NOMO-1 treated with dmso at 0.1 percent for 144 hours (cell line): ENCODE measurements around the gene DENND1C.
"Not testable (repeated sequence)": the region's sequence is repeated elsewhere in the genome, so short reads cannot be mapped to it uniquely, and the experiment has no call there.

ENCODE experiments used
- DNase-seq: peaks from one replicate; lab custom pipeline; 2025; ENCODE audit not compliant: unreplicated experiment; lab: John Stamatoyannopoulos, UW

DENND1C gene

GRCh38 chr19:6509118-6509971 lies 27.8 kb upstream of the DENND1C start:
- no peak for DNase-seq

- DNase-seq, result not testable (repeated sequence)
These were observed 26.6 kb upstream of the DENND1C start for GRCh38 chr19:6508028-6508771.

GRCh38 chr19:6503407-6504201 lies 22.0 kb upstream of the DENND1C start:
- no peak for DNase-seq

GRCh38 chr19:6501740-6502648 lies 20.4 kb upstream of the DENND1C start, which contains the start of gene TUBB4A:
TSS of gene TUBB4A (minus strand) at chr19:6502309. CDS start at chr19:6502212, 97 bp downstream.
- DNase-seq, result no peak

- no peak for DNase-seq
These were observed 19.5 kb upstream of the DENND1C start for GRCh38 chr19:6500837-6501739.

- no peak for DNase-seq
These were observed 17.6 kb upstream of the DENND1C start for GRCh38 chr19:6499052-6499790.

GRCh38 chr19:6498294-6499036 lies 16.9 kb upstream of the DENND1C start:
- peak; percentile 65 for DNase-seq

GRCh38 chr19:6495947-6496346 lies 14.4 kb upstream of the DENND1C start:
- DNase-seq, result no peak

GRCh38 chr19:6494438-6495036 lies 12.9 kb upstream of the DENND1C start:
- no peak for DNase-seq

- no peak for DNase-seq
These were observed 10.4 kb upstream of the DENND1C start for GRCh38 chr19:6491802-6492592.

- DNase-seq, result no peak
These were observed 8.5 kb upstream of the DENND1C start for GRCh38 chr19:6490134-6490533.

GRCh38 chr19:6489278-6490061 lies 7.9 kb upstream of the DENND1C start:
- peak; percentile 42 for DNase-seq

GRCh38 chr19:6484831-6485230 lies 3.2 kb upstream of the DENND1C start:
- no peak for DNase-seq

- no peak for DNase-seq
These were observed 2.6 kb upstream of the DENND1C start for GRCh38 chr19:6484230-6484629.

GRCh38 chr19:6483235-6483634 lies 1.6 kb upstream of the DENND1C start:
- DNase-seq, result no peak

GRCh38 chr19:6482343-6482686 lies 728 bp upstream of the DENND1C start:
- DNase-seq, result no peak
